OCI-LY3 (cell line): ENCODE results near the gene INPP5A.

Experiments used
- H2AFZ ChIP-seq: fragments of 200-600, 300-600 bp; shearing (Covaris generic); 2 replicates; pipeline ENCODE4 v1.6.0; 2014; ENCODE audit warnings: antibody characterized with exemption, low read depth, low read length
- H3K27ac ChIP-seq: fragments of 200-600, 300-600 bp; sonication (generic); 2 replicates; pipeline ENCODE4 v1.5.1; 2014; ENCODE audit warnings: mild to moderate bottlenecking, low read length, moderate library complexity, mixed read lengths
- H3K27me3 ChIP-seq: fragments of 200-600, 300-600 bp; sonication (generic); 2 replicates; pipeline ENCODE4 v1.6.1; 2014; ENCODE audit warnings: low read depth, low read length, mixed read lengths
- H3K36me3 ChIP-seq: fragments of 200-600, 300-600 bp; sonication (generic); replicated peaks from 2 replicates; pipeline ENCODE3; 2014; ENCODE audit warnings: low read depth, low read length, mixed read lengths
- H3K4me1 ChIP-seq: fragments of 300-600, 200-600 bp; sonication (generic); 2 replicates; pipeline ENCODE4 v1.6.1; 2014; ENCODE audit warnings: low read length, mixed read lengths
- H3K4me2 ChIP-seq: fragments of 200-600, 300-600 bp; sonication (generic); 2 replicates; pipeline ENCODE4 v1.6.1; 2014; ENCODE audit warnings: low read length, mixed read lengths
- H3K4me3 ChIP-seq: fragments of 300-600, 200-600 bp; sonication (generic); 2 replicates; pipeline ENCODE4 v1.5.1; 2014; ENCODE audit warnings: antibody characterized with exemption, mild to moderate bottlenecking, low read length, moderate library complexity
- H3K79me2 ChIP-seq: fragments of 300-600, 200-600 bp; shearing (Covaris generic); 2 replicates; pipeline ENCODE4 v1.6.1; 2014; ENCODE audit warnings: mild to moderate bottlenecking, low read length, mixed read lengths
- H3K9ac ChIP-seq: fragments of 300-600, 200-600 bp; shearing (Covaris generic); 2 replicates; pipeline ENCODE4 v1.6.0; 2014; ENCODE audit warnings: mild to moderate bottlenecking, low read length, moderate library complexity
- H3K9me3 ChIP-seq: fragments of 200-600, 300-600 bp; shearing (Covaris generic); 2 replicates; pipeline ENCODE4 v1.6.1; 2014; ENCODE audit warnings: low read length, mixed read lengths; ENCODE audit not compliant: insufficient read depth
- H4K20me1 ChIP-seq: fragments of 200-600, 300-600 bp; sonication (generic); 2 replicates; pipeline ENCODE4 v1.6.1; 2016; ENCODE audit warnings: low read length, mixed read lengths; ENCODE audit not compliant: insufficient read depth
- CTCF ChIP-seq: fragments of 200-600, 300-600 bp; sonication (generic); IDR thresholded peaks from 2 replicates; pipeline ENCODE4 v1.5.1; 2014; ENCODE audit warnings: antibody characterized with exemption, low read length, low read depth
- EZH2phosphoT487 ChIP-seq: fragments of 200-600 bp; shearing (Covaris generic); IDR thresholded peaks from 2 replicates; pipeline ENCODE4 v1.6.1; 2018; ENCODE audit warnings: antibody characterized with exemption, mixed run types, low read depth

Gene INPP5A

GRCh38 chr10:132687181-132687892 lies 149.8 kb downstream of the INPP5A start:
- H3K79me2 ChIP-seq = no peaks in the 10 kb centered on the region
- H3K4me1 ChIP-seq = no peaks in the 10 kb centered on the region
- no peak overlapping the region for H3K27ac ChIP-seq
- TF ChIP-seq EZH2phosphoT487 (no peak), CTCF (no peak)
- no peaks in the 10 kb centered on the region for H3K9me3 ChIP-seq
- no peak overlapping the region for H3K4me2 ChIP-seq
- H3K27me3 ChIP-seq = no peaks in the 10 kb centered on the region
- no peak overlapping the region for H3K9ac ChIP-seq
- no peak overlapping the region for H2AFZ ChIP-seq
- H3K4me3 ChIP-seq = no peak overlapping the region
- no peaks in the 10 kb centered on the region for H3K36me3 ChIP-seq
- no peaks in the 10 kb centered on the region for H4K20me1 ChIP-seq

- TF ChIP-seq EZH2phosphoT487 (no peak), CTCF (no peak)
- H3K4me1 ChIP-seq = no peaks in the 10 kb centered on the region
Measured at GRCh38 chr10:132687893-132688579, 150.4 kb downstream of the INPP5A start.

GRCh38 chr10:132688580-132689420 lies 151.2 kb downstream of the INPP5A start:
- H3K9me3 ChIP-seq = no peaks in the 10 kb centered on the region
- H3K9ac ChIP-seq = no peak overlapping the region
- H2AFZ ChIP-seq = no peak overlapping the region
- TF ChIP-seq CTCF (no peak), EZH2phosphoT487 (no peak)
- H3K4me1 ChIP-seq = no peaks in the 10 kb centered on the region
- no peaks in the 10 kb centered on the region for H3K36me3 ChIP-seq
- no peaks in the 10 kb centered on the region for H3K79me2 ChIP-seq
- no peak overlapping the region for H3K4me3 ChIP-seq
- H3K4me2 ChIP-seq = no peak overlapping the region
- H3K27me3 ChIP-seq = no peaks in the 10 kb centered on the region
- H4K20me1 ChIP-seq = no peaks in the 10 kb centered on the region
- no peak overlapping the region for H3K27ac ChIP-seq

More at GRCh38 chr10:132687893-132688579, 150.4 kb downstream of the INPP5A start:
- Histone ChIP-seq H3K27me3 (no peaks in the 10 kb centered on the region), H4K20me1 (no peaks in the 10 kb centered on the region), H3K9ac (no peak overlapping the region), H3K9me3 (no peaks in the 10 kb centered on the region), H3K36me3 (no peaks in the 10 kb centered on the region), H2AFZ (no peak overlapping the region), H3K79me2 (no peaks in the 10 kb centered on the region), H3K4me3 (no peak overlapping the region), H3K4me2 (no peak overlapping the region), H3K27ac (no peak overlapping the region)
